PC-3 (cell line): ENCODE results near the gene TRAPPC2L.

Experiments used
- EZH2phosphoT487 ChIP-seq: fragments of 300-600 bp; sonication (generic); IDR thresholded peaks from 2 replicates; pipeline ENCODE4 v1.6.1; 2018; ENCODE audit warnings: mild to moderate bottlenecking, antibody characterized with exemption, low read length, borderline replicate concordance
- TF ChIP-seq, protein P1 (sequence below): fragments of 300-600 bp; sonication (generic); conservative IDR thresholded peaks from 2 replicates; pipeline ENCODE4 v1.5.1; 2017; ENCODE audit warnings: antibody characterized with exemption, low read depth, mild to moderate bottlenecking, low read length

DNA sequence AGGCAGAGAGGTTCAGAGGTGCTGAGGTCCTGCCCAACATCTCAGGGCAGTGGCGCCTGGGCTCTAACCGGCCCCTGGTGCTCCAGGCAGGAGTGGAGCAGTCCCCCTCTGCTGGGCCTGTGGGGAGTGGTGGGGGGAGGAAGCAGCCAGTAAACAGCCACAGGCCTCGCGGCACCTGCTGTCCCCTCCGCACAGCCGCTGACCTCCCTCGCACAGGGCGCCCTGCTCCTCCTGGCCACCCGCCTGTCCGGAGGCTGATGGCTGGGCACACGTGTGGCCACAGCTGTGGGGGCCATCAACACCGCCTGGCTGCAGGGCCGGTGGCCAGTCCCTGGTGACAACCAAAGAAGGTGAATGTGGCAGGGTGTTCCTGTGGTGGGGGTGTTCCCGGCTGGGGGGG lies 46.3 kb downstream of the TRAPPC2L start:
- TF ChIP-seq EZH2phosphoT487, result no peak
- TF ChIP-seq, protein P1, sequence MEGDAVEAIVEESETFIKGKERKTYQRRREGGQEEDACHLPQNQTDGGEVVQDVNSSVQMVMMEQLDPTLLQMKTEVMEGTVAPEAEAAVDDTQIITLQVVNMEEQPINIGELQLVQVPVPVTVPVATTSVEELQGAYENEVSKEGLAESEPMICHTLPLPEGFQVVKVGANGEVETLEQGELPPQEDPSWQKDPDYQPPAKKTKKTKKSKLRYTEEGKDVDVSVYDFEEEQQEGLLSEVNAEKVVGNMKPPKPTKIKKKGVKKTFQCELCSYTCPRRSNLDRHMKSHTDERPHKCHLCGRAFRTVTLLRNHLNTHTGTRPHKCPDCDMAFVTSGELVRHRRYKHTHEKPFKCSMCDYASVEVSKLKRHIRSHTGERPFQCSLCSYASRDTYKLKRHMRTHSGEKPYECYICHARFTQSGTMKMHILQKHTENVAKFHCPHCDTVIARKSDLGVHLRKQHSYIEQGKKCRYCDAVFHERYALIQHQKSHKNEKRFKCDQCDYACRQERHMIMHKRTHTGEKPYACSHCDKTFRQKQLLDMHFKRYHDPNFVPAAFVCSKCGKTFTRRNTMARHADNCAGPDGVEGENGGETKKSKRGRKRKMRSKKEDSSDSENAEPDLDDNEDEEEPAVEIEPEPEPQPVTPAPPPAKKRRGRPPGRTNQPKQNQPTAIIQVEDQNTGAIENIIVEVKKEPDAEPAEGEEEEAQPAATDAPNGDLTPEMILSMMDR, result no peak
